ENCODE measurements around the gene LIX1L. TPM values are rescaled to one million over a fixed set of nuclear protein-coding genes. Genes with fewer than 3 reads are reported as not detected.

The LIX1L gene
- total RNA-seq, 1 experiment from 2014 or later: 12.4 TPM

GRCh38 chr1:145886816-145887215 is 71.0 kb downstream of the LIX1L start:
- Histone ChIP-seq H3K9me2 (ENCODE audit: insufficient read depth) (no peaks in the 10 kb centered on the region), H3K9ac (ENCODE audit: low read length) (no peak overlapping the region), H3K27ac (ENCODE audit: low read depth, low read length) (no peak overlapping the region), H3K79me2 (ENCODE audit: insufficient read depth, low read length) (no peaks in the 10 kb centered on the region), H3K4me2 (ENCODE audit: low read length) (no peak overlapping the region), H3K36me3 (ENCODE audit: control insufficient read depth in 1 of 2, insufficient read depth in 2 of 2, low read length in 2 of 2) (no peaks in the 10 kb centered on the region), H3K27me3 (ENCODE audit: insufficient read depth, low read length) (peaks cover 7% of the 10 kb centered on the region; the same call in 1 of the 2 replicates), H3K4me3 (replicated peaks in 1 of 2; ENCODE audit: low read depth in 1 of 2, low read length in 2 of 2) (no peak overlapping the region), H4K20me1 (ENCODE audit: insufficient read depth) (no peaks in the 10 kb centered on the region), H3K9me3 (ENCODE audit: control insufficient read depth in 1 of 2, insufficient read depth in 1 of 2, low read depth in 1 of 2, low read length in 2 of 2) (no peaks in the 10 kb centered on the region), H2AFZ (ENCODE audit: low read depth, low read length, poor library complexity, severe bottlenecking) (no peak overlapping the region), H3K4me1 (ENCODE audit: control insufficient read depth in 1 of 2, insufficient read depth in 2 of 2, low read length in 2 of 2) (peaks cover 15 to 32% of the 10 kb centered on the region in 2 experiments)
- CTCF ChIA-PET: no interaction called here
- ATAC-seq (no peak), DNase-seq (ENCODE audit: low read depth, low spot score) (no peak)
- intact Hi-C loops (cut with micrococcal nuclease): no loop called here
- TF ChIP-seq SIN3A (IDR thresholded peaks at IDR 0.05; ENCODE audit: low read depth): no peak
- no peak for TF ChIP-seq SRF (IDR thresholded peaks at IDR 0.05; ENCODE audit: low read depth)
- TF ChIP-seq JUND (IDR thresholded peaks at IDR 0.05): no peak
- TF ChIP-seq ELF1 (IDR thresholded peaks at IDR 0.05; ENCODE audit: borderline replicate concordance, low read depth): no peak
- TF ChIP-seq CTCF (IDR thresholded peaks at IDR 0.05 in 2 of 3, conservative IDR thresholded peaks at IDR 0.05 in 1 of 3; ENCODE audit: borderline replicate concordance in 1 of 3, insufficient read depth in 1 of 3, low read depth in 2 of 3, low read length in 2 of 3): no peak
- no peak for TF ChIP-seq REST (IDR thresholded peaks at IDR 0.05; ENCODE audit: low read depth)
- no peak for TF ChIP-seq SP1 (IDR thresholded peaks at IDR 0.05; ENCODE audit: low read depth)
- TF ChIP-seq ZFX (IDR thresholded peaks at IDR 0.05): no peak
- no peak for TF ChIP-seq MAX (IDR thresholded peaks at IDR 0.05)
- no peak for TF ChIP-seq FOSL1 (IDR thresholded peaks at IDR 0.05; ENCODE audit: low read depth)
- TF ChIP-seq ZNF274 (IDR thresholded peaks at IDR 0.05; ENCODE audit: low read depth, low read length): no peak
- TF ChIP-seq RAD21 (IDR thresholded peaks at IDR 0.05; ENCODE audit: low read depth): no peak
- no peak for TF ChIP-seq ZBTB33 (IDR thresholded peaks at IDR 0.05; ENCODE audit: extremely low read depth, insufficient replicate concordance, low read length)
- no peak for TF ChIP-seq EZH2phosphoT487 (IDR thresholded peaks at IDR 0.05; ENCODE audit: borderline replicate concordance)
- no TSS peak for BruUV-seq (replicated peaks)
- RAD21 ChIA-PET (ENCODE audit: low non-redundant PET in 1 of 2, low total read pairs in 2 of 2, uncharacterized antibody in 2 of 2, unreplicated experiment in 2 of 2): no interaction called here
- POLR2A ChIA-PET: no interaction called here

All from HCT116 (cell line).